Astrocyte of the cerebellum (primary cell): ENCODE data around the gene OSBPL1A.
A peak's percentile ranks its signal among the peaks of the same experiment; 100 is the strongest.

Source experiments
- DNase-seq: peaks from one replicate; pipeline ENCODE4 v3.0.0-alpha.2; 2011; ENCODE audit warnings: low read depth
- H3K4me3 ChIP-seq: 2 replicates; pipeline ENCODE4 v1.5.1; 2011; ENCODE audit warnings: mild to moderate bottlenecking, low read depth, low read length, moderate library complexity
- CTCF ChIP-seq: IDR thresholded peaks from 2 replicates; pipeline ENCODE4 v1.5.1; 2012; ENCODE audit warnings: low read length, low read depth, moderate library complexity, mild to moderate bottlenecking; ENCODE audit errors: missing control alignments
- in situ Hi-C: cut with HindIII; loops from 2 replicates; pipeline ENCODE4 v1.10.0; 2017; ENCODE audit warnings: low sequenced_read_pairs

Gene OSBPL1A

GRCh38 chr18:24373328-24373727, 24.3 kb downstream of the OSBPL1A start:
- in situ Hi-C loops = no loop called here
- H3K4me3 ChIP-seq = no peak overlapping the region
- no peak for DNase-seq
- no peak for TF ChIP-seq CTCF

GRCh38 chr18:24372279-24372872, 25.2 kb downstream of the OSBPL1A start:
- in situ Hi-C loops = no loop called here
- TF ChIP-seq CTCF = no peak

GRCh38 chr18:24370120-24370519, 27.5 kb downstream of the OSBPL1A start:
- no peak for TF ChIP-seq CTCF
- DNase-seq = no peak
- no peak overlapping the region for H3K4me3 ChIP-seq
- in situ Hi-C loops = no loop called here

More at GRCh38 chr18:24372279-24372872, 25.2 kb downstream of the OSBPL1A start:
- no peak overlapping the region for H3K4me3 ChIP-seq
- no peak for DNase-seq

GRCh38 chr18:24369426-24369825, 28.2 kb downstream of the OSBPL1A start:
- H3K4me3 ChIP-seq = no peak overlapping the region
- no peak for TF ChIP-seq CTCF
- in situ Hi-C loops = no loop called here
- peak; percentile 70 for DNase-seq

- in situ Hi-C loops = no loop called here
- DNase-seq = no peak
- no peak for TF ChIP-seq CTCF
- no peak overlapping the region for H3K4me3 ChIP-seq
These were observed 28.9 kb downstream of the OSBPL1A start for GRCh38 chr18:24368749-24369148.

- in situ Hi-C loops = no loop called here
- no peak overlapping the region for H3K4me3 ChIP-seq
- no peak for TF ChIP-seq CTCF
- no peak for DNase-seq
These were observed 31.3 kb downstream of the OSBPL1A start for GRCh38 chr18:24366328-24366727.
